K562 (cell line): ENCODE results near the gene SERAC1. TPM values are rescaled to one million over a fixed set of nuclear protein-coding genes. Genes with fewer than 3 reads are reported as not detected.

ENCODE experiments used
- ATAC-seq: fragments of 200-7000 bp; cut with Tn5 transposase; 3 replicates; pipeline ENCODE4 v1.9.1; 2020; ENCODE audit warnings: moderate library complexity
- BruUV-seq: library from RNA; stranded (reverse); fragments of 400-500 nt; replicated peaks from 2 replicates; lab custom pipeline; 2021; lab: Mats Ljungman, UMichigan
- CTCF ChIA-PET: fragments of 300-600 bp; formaldehyde crosslinking; extraction: SDS; loops from one replicate; lab custom pipeline; 2021; ENCODE audit warnings: low intra/inter-chr PET ratio; lab: Yijun Ruan, JAX
- POLR2A ChIA-PET: fragments of 300-600, 350-650 bp; sonication (Branson Sonifier 250); formaldehyde crosslinking; extraction: SDS; loops from one replicate; lab custom pipeline; 2021; ENCODE audit warnings: antibody characterized with exemption, inconsistent platforms; lab: Yijun Ruan, JAX
- DNase-seq, 4 experiments: peaks; one replicate each; pipeline versions ENCODE4 v3.0.0 to v3.0.0-alpha.2; 2011 to 2018; ENCODE audit warnings: low spot score in 3 of 4, mixed read lengths in 3 of 4; ENCODE audit errors: extremely low read depth in 1 of 4
- FAIRE-seq: peaks from 2 replicates; lab custom pipeline; 2011; peaks lifted over from hg19 to GRCh38; lab: Jason Lieb, UNC
- H2AFZ ChIP-seq: 2 replicates; pipeline ENCODE4 v1.6.0; 2011; ENCODE audit warnings: low read depth, low read length, control low read depth, inconsistent platforms
- H3K27ac ChIP-seq: fragments of 200-600 bp; 3 replicates; pipeline ENCODE4 v1.8.0; 2011; ENCODE audit warnings: low read depth, mild to moderate bottlenecking, control low read depth, inconsistent platforms, low read length, moderate library complexity, mixed read lengths; ENCODE audit errors: extremely low read depth
- H3K27me3 ChIP-seq, 2 experiments: fragments of 300-600 bp in 1 of 2; 2 replicates in 1 of 2; 3 replicates in 1 of 2; pipeline versions ENCODE4 v1.6.0 to v1.8.0; 2011; ENCODE audit warnings: inconsistent platforms in 2 of 2, low read length in 2 of 2, mild to moderate bottlenecking in 1 of 2, mixed read lengths in 1 of 2, moderate library complexity in 1 of 2; ENCODE audit not compliant: control insufficient read depth in 2 of 2, insufficient read depth in 2 of 2
- H3K36me3 ChIP-seq: fragments of 300-600 bp; 3 replicates; pipeline ENCODE4 v1.8.0; 2011; ENCODE audit warnings: mild to moderate bottlenecking, low read length, inconsistent platforms; ENCODE audit not compliant: control insufficient read depth, insufficient read depth
- H3K4me1 ChIP-seq, 2 experiments: fragments of 200-600 bp in 1 of 2; replicated peaks in 1 of 2; 2 replicates in 1 of 2; 3 replicates in 1 of 2; pipeline versions ENCODE4 v1.5.1 to v1.8.0; 2011; ENCODE audit warnings: inconsistent platforms in 2 of 2, low read length in 2 of 2, mild to moderate bottlenecking in 1 of 2, mixed read lengths in 1 of 2, moderate library complexity in 1 of 2; ENCODE audit not compliant: control insufficient read depth in 2 of 2, insufficient read depth in 2 of 2
- H3K4me2 ChIP-seq: 2 replicates; pipeline ENCODE4 v1.6.1; 2011; ENCODE audit warnings: low read length, control low read depth, inconsistent platforms, mixed read lengths; ENCODE audit not compliant: insufficient read depth
- H3K4me3 ChIP-seq: fragments of 200-600 bp; sonication (generic), shearing (Covaris generic); 2 replicates; pipeline ENCODE4 v1.5.1; 2016; ENCODE audit warnings: control low read depth, inconsistent platforms
- H3K79me2 ChIP-seq: fragments of 200-600 bp; 3 replicates; pipeline ENCODE4 v1.8.0; 2011; ENCODE audit warnings: low read length, inconsistent platforms; ENCODE audit not compliant: control insufficient read depth, insufficient read depth
- H3K9ac ChIP-seq, 2 experiments: 2 replicates each; pipeline versions ENCODE4 v1.6.0 to v1.6.1; 2011; ENCODE audit warnings: low read depth in 2 of 2, low read length in 2 of 2, control low read depth in 1 of 2, inconsistent platforms in 1 of 2, mild to moderate bottlenecking in 1 of 2, mixed read lengths in 1 of 2; ENCODE audit not compliant: insufficient read depth in 1 of 2
- H3K9me1 ChIP-seq: one replicate; pipeline ENCODE4 v1.6.0; 2011; ENCODE audit warnings: inconsistent platforms, mild to moderate bottlenecking, low read length, moderate library complexity; ENCODE audit not compliant: control insufficient read depth, insufficient read depth
- H3K9me3 ChIP-seq: replicated peaks from 2 replicates; pipeline ENCODE4 v1.5.1; 2011; ENCODE audit warnings: low read depth, low read length, inconsistent platforms; ENCODE audit not compliant: control insufficient read depth, insufficient read depth
- H4K20me1 ChIP-seq: replicated peaks from 2 replicates; pipeline ENCODE4 v1.6.1; 2011; ENCODE audit warnings: low read length, inconsistent platforms, mixed read lengths; ENCODE audit not compliant: control insufficient read depth, insufficient read depth
- CAMTA2 ChIP-seq: fragments of 250-450 bp; sonication (Bioruptor Pico); conservative IDR thresholded peaks from 2 replicates; pipeline ENCODE4 v1.5.1; 2022
- EHMT2 ChIP-seq: fragments of 450-650 bp; IDR thresholded peaks from 2 replicates; pipeline ENCODE4 v1.6.1; 2018; ENCODE audit warnings: antibody characterized with exemption
- ESRRA ChIP-seq: fragments of 450-650 bp; IDR thresholded peaks from 2 replicates; pipeline ENCODE4 v1.6.1; 2014; ENCODE audit warnings: low read depth, mild to moderate bottlenecking, moderate library complexity, borderline replicate concordance
- FOSL1 ChIP-seq: fragments of 200-800 bp; sonication (Bioruptor generic); conservative IDR thresholded peaks from 2 replicates; pipeline ENCODE4 v1.6.1; 2016; ENCODE audit warnings: missing genetic modification characterization, missing compliant biosample characterization
- HLTF ChIP-seq: fragments of 450-650 bp; IDR thresholded peaks from 2 replicates; pipeline ENCODE4 v1.6.1; 2016
- HNRNPUL1 ChIP-seq: fragments of 200-400 bp; formaldehyde crosslinking; IDR thresholded peaks from 2 replicates; pipeline ENCODE4 v1.6.1; 2017; ENCODE audit warnings: low read length
- L3MBTL2 ChIP-seq: fragments of 450-650 bp; IDR thresholded peaks from 2 replicates; pipeline ENCODE4 v1.6.1; 2016; ENCODE audit warnings: mild to moderate bottlenecking, moderate library complexity
- MEF2D ChIP-seq: conservative IDR thresholded peaks from 2 replicates; pipeline ENCODE4 v1.6.1; 2016; ENCODE audit warnings: low read depth, missing genetic modification characterization, missing compliant biosample characterization
- NFXL1 ChIP-seq: fragments of 450-650 bp; formaldehyde crosslinking; IDR thresholded peaks from 2 replicates; pipeline ENCODE4 v1.4.0; 2021; ENCODE audit warnings: mild to moderate bottlenecking
- TBL1XR1 ChIP-seq, 2 experiments: IDR thresholded peaks; 2 replicates each; pipeline ENCODE4 v1.6.1; 2012; ENCODE audit warnings: improper control_type of control experiment in 2 of 2, low read length in 2 of 2, mild to moderate bottlenecking in 1 of 2
- ZNF174 ChIP-seq: fragments of 250-450 bp; sonication (Bioruptor Pico); IDR thresholded peaks from 2 replicates; pipeline ENCODE4 v1.4.0; 2020; ENCODE audit warnings: mild to moderate bottlenecking
- ZNF175 ChIP-seq: fragments of 200-800 bp; sonication (Bioruptor generic); IDR thresholded peaks from 2 replicates; pipeline ENCODE4 v1.6.1; 2016; ENCODE audit warnings: low read depth, mild to moderate bottlenecking, missing genetic modification characterization, missing compliant biosample characterization
- ZNF324 ChIP-seq: fragments of 250-450 bp; sonication (Bioruptor Pico); IDR thresholded peaks from 2 replicates; pipeline ENCODE4 v1.4.0; 2020; ENCODE audit warnings: mild to moderate bottlenecking
- WGBS: fragments of 100-300 bp; shearing (Covaris generic); methylation state at CpG from one replicate; pipeline ENCODE4 v1.1.6; 2016; ENCODE audit warnings: low coverage, mixed read lengths; ENCODE audit not compliant: insufficient coverage; ENCODE audit errors: missing lambda C conversion rate; 5-methylcytosine and 5-hydroxymethylcytosine counted together
- in situ Hi-C: fragments of 300-500 bp; cut with MboI; formaldehyde crosslinking; loops from 4 replicates; pipeline ENCODE4 v1.15.0; 2018; ENCODE audit warnings: inconsistent platforms, mixed read lengths
- intact Hi-C: fragments of 100-400 bp; cut with micrococcal nuclease; formaldehyde crosslinking; loops from 2 replicates; pipeline ENCODE4 v1.14.2; 2022
- polyA plus RNA-seq, 8 experiments: library from polyadenylated mRNA; depleted of rRNA in 4 of 8; stranded (reverse) in 5 of 8; unstranded in 3 of 8; fragments of >200 nt; fragmentation: Nextera tagmentation in 2 of 8; fragmentation: Illumina TruSeq in 1 of 8; extraction: Ambion mirVana in 2 of 8; extraction: Trizol in 1 of 8; gene quantifications; 2 replicates each; pipeline versions ENCODE4 v1.2.1 to v1.2.3, GENCODE V29; 2011 to 2014; ENCODE audit warnings: inconsistent platforms in 1 of 8, missing spikeins in 1 of 8
- total RNA-seq, 7 experiments: library from RNA; depleted of rRNA in 6 of 7; stranded (reverse); fragments of >200 nt in 6 of 7; fragmentation: Illumina TruSeq in 2 of 7; extraction: Trizol in 2 of 7; gene quantifications; 2 replicates each; pipeline versions ENCODE4 v1.2.1 to v1.2.3, GENCODE V29; 2011 to 2021; ENCODE audit warnings: low replicate concordance in 1 of 7
- TF ChIP-seq, protein P1 (sequence below), 2 experiments: fragments of 450-650 bp in 1 of 2; sonication (generic) in 1 of 2; formaldehyde crosslinking in 1 of 2; IDR thresholded peaks in 1 of 2; conservative IDR thresholded peaks in 1 of 2; 2 replicates each; pipeline versions ENCODE4 v1.6.1 to v1.8.1; 2016 to 2023; ENCODE audit warnings: mild to moderate bottlenecking in 2 of 2, moderate library complexity in 2 of 2, inconsistent platforms in 1 of 2, missing genetic modification reagents in 1 of 2
- TF ChIP-seq, protein P2 (sequence below): fragments of 250-450 bp; sonication (Bioruptor Pico); IDR thresholded peaks from 2 replicates; pipeline ENCODE4 v1.8.0; 2022; ENCODE audit warnings: inconsistent platforms, mild to moderate bottlenecking, moderate library complexity, borderline replicate concordance
- TF ChIP-seq, protein P3 (sequence below), 3 experiments: fragments of 200-800 bp in 1 of 3; sonication (Bioruptor generic) in 1 of 3; sonication (generic) in 1 of 3; formaldehyde crosslinking in 1 of 3; IDR thresholded peaks; 2 replicates each; pipeline versions ENCODE4 v1.6.1 to v1.8.0; 2016 to 2022; ENCODE audit warnings: mild to moderate bottlenecking in 2 of 3, missing compliant biosample characterization in 2 of 3, missing genetic modification characterization in 2 of 3, missing genetic modification reagents in 1 of 3

Gene SERAC1
- total and polyA plus RNA-seq, 9 of the 15 experiments (the other 6 are each of a cell fraction or from before 2014, with no cell fraction given) = 1.8 to 6.2 (median 2.8) TPM

DNA sequence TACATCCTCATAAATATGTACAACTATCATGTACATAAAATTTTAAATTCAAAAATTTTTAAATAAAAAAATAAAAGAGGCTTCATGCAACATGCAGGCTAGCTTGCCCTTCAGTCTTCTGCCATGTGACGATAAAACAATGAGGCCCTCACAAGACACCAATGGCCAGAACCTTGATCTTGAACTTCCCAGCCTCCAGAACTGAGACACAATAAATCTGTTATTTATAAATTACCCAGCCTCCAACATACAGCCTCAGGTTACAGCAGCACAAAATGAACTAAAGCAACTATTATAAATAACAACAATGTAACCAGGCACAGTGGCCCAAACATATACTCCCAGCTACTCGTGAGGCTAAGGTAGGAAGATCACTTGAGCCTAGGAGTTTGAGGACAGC lies 42.8 kb downstream of the SERAC1 start:
- no peak overlapping the region for H3K4me3 ChIP-seq
- DNase-seq = no peak
- no peaks in the 10 kb centered on the region for H3K79me2 ChIP-seq
- in situ Hi-C loops = no loop called here
- H3K36me3 ChIP-seq = no peaks in the 10 kb centered on the region
- H3K27ac ChIP-seq = no peak overlapping the region
- TF ChIP-seq HNRNPUL1 (no peak), L3MBTL2 (no peak), ESRRA (no peak), HLTF (no peak), ZNF175 (CRISPR knock-in tag) (no peak), CAMTA2 (no peak), EHMT2 (no peak), FOSL1 (tag) (no peak), ZNF324 (no peak), NFXL1 (CRISPR knock-in tag) (no peak), MEF2D (tag) (no peak), ZNF174 (CRISPR knock-in tag) (no peak), TBL1XR1 (IDR thresholded peaks at IDR 0.05; ENCODE audit: low read length in 2 of 2) (no peak)
- TF ChIP-seq, protein P1, sequence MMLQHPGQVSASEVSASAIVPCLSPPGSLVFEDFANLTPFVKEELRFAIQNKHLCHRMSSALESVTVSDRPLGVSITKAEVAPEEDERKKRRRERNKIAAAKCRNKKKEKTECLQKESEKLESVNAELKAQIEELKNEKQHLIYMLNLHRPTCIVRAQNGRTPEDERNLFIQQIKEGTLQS (IDR thresholded peaks at IDR 0.05) = no peak
- TF ChIP-seq, protein P1 (CRISPR knock-in tag; conservative IDR thresholded peaks at IDR 0.05) = no peak
- TF ChIP-seq, protein P2, sequence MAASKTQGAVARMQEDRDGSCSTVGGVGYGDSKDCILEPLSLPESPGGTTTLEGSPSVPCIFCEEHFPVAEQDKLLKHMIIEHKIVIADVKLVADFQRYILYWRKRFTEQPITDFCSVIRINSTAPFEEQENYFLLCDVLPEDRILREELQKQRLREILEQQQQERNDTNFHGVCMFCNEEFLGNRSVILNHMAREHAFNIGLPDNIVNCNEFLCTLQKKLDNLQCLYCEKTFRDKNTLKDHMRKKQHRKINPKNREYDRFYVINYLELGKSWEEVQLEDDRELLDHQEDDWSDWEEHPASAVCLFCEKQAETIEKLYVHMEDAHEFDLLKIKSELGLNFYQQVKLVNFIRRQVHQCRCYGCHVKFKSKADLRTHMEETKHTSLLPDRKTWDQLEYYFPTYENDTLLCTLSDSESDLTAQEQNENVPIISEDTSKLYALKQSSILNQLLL (CRISPR knock-in tag) = no peak
- TF ChIP-seq, protein P3, sequence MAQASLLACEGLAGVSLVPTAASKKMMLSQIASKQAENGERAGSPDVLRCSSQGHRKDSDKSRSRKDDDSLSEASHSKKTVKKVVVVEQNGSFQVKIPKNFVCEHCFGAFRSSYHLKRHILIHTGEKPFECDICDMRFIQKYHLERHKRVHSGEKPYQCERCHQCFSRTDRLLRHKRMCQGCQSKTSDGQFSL (CRISPR knock-in tag; IDR thresholded peaks at IDR 0.05) = no peak
- TF ChIP-seq, protein P3 (tag; IDR thresholded peaks at IDR 0.05) = no peak
- TF ChIP-seq, all 486 proteins: peak for 0
- BruUV-seq = no TSS peak
- intact Hi-C loops = no loop called here
- POLR2A ChIA-PET = interaction anchor here (0.6 kb wide), 1 partner anchor 111 kb away, joined by 3 read pairs; no protein-coding TSS in a partner anchor
- H3K4me1 ChIP-seq = peaks cover 0 to 5% of the 10 kb centered on the region in 2 experiments; a peak in 3 of 5 replicates
- no peaks in the 10 kb centered on the region for H3K9me3 ChIP-seq
- H3K4me2 ChIP-seq = no peak overlapping the region
- CTCF ChIA-PET = no interaction called here
- no peak overlapping the region for H3K9ac ChIP-seq
- H2AFZ ChIP-seq = no peak overlapping the region
- ATAC-seq (no peak), FAIRE-seq (no peak)
- 49% methylated on average over 2 of the region's 2 CpGs for WGBS
- no peaks in the 10 kb centered on the region for H4K20me1 ChIP-seq
- no peaks in the 10 kb centered on the region for H3K27me3 ChIP-seq
- no peaks in the 10 kb centered on the region for H3K9me1 ChIP-seq
